PFSK-1 (cell line): ENCODE measurements around the gene NOX5.

Experiments used
- FOXP2 ChIP-seq: optimal IDR thresholded peaks from 2 replicates; pipeline ENCODE3; 2011; ENCODE audit warnings: borderline replicate concordance, control low read depth, inconsistent platforms; ENCODE audit not compliant: insufficient read depth; ENCODE audit errors: extremely low read length, extremely low read depth
- POLR2AphosphoS5 ChIP-seq: IDR thresholded peaks from 2 replicates; pipeline ENCODE4 v1.6.1; 2012; ENCODE audit warnings: low read depth, mild to moderate bottlenecking, control low read depth, low read length, moderate library complexity
- SIN3A ChIP-seq: IDR thresholded peaks from 2 replicates; pipeline ENCODE4 v1.6.1; 2012; ENCODE audit warnings: mild to moderate bottlenecking, low read length, moderate library complexity, borderline replicate concordance; ENCODE audit not compliant: insufficient read depth
- TAF1 ChIP-seq: IDR thresholded peaks from 2 replicates; pipeline ENCODE4 v1.6.1; 2012; ENCODE audit warnings: low read length, control low read depth, borderline replicate concordance; ENCODE audit not compliant: insufficient read depth
- TF ChIP-seq, protein P1 (sequence below), 2 experiments: IDR thresholded peaks; 2 replicates each; pipeline versions ENCODE4 v1.6.1 to v1.8.0; 2011 to 2012; ENCODE audit warnings: low read depth in 2 of 2, low read length in 2 of 2, control low read depth in 1 of 2, inconsistent platforms in 1 of 2, mild to moderate bottlenecking in 1 of 2, moderate library complexity in 1 of 2; ENCODE audit not compliant: insufficient read depth in 1 of 2

Gene NOX5

DNA sequence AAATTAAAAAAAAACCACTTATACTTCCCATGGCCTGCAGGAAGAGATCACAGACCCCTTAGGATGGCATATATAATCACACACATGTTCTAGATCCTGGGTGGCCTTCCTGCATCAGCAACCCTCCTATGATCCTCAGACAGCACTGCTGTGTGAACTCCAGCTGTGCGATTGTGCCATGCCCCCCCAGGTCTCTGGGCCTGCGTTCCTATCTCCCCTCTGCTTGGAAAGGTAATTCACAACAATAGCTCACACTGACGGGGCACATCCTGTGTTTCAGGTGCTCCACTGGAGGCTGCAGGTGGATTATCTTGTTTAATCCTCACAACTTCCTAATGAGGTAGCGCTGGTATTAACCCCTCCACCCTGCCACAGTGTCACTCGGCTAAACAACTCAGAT lies 74.8 kb downstream of the NOX5 start:
- no peak for TF ChIP-seq SIN3A
- TF ChIP-seq TAF1 = no peak
- TF ChIP-seq, protein P1, sequence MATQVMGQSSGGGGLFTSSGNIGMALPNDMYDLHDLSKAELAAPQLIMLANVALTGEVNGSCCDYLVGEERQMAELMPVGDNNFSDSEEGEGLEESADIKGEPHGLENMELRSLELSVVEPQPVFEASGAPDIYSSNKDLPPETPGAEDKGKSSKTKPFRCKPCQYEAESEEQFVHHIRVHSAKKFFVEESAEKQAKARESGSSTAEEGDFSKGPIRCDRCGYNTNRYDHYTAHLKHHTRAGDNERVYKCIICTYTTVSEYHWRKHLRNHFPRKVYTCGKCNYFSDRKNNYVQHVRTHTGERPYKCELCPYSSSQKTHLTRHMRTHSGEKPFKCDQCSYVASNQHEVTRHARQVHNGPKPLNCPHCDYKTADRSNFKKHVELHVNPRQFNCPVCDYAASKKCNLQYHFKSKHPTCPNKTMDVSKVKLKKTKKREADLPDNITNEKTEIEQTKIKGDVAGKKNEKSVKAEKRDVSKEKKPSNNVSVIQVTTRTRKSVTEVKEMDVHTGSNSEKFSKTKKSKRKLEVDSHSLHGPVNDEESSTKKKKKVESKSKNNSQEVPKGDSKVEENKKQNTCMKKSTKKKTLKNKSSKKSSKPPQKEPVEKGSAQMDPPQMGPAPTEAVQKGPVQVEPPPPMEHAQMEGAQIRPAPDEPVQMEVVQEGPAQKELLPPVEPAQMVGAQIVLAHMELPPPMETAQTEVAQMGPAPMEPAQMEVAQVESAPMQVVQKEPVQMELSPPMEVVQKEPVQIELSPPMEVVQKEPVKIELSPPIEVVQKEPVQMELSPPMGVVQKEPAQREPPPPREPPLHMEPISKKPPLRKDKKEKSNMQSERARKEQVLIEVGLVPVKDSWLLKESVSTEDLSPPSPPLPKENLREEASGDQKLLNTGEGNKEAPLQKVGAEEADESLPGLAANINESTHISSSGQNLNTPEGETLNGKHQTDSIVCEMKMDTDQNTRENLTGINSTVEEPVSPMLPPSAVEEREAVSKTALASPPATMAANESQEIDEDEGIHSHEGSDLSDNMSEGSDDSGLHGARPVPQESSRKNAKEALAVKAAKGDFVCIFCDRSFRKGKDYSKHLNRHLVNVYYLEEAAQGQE (IDR thresholded peaks at IDR 0.05; ENCODE audit: insufficient read depth in 1 of 2, low read depth in 2 of 2, low read length in 2 of 2) = no peak
- TF ChIP-seq POLR2AphosphoS5 = no peak
- no peak for TF ChIP-seq FOXP2

DNA sequence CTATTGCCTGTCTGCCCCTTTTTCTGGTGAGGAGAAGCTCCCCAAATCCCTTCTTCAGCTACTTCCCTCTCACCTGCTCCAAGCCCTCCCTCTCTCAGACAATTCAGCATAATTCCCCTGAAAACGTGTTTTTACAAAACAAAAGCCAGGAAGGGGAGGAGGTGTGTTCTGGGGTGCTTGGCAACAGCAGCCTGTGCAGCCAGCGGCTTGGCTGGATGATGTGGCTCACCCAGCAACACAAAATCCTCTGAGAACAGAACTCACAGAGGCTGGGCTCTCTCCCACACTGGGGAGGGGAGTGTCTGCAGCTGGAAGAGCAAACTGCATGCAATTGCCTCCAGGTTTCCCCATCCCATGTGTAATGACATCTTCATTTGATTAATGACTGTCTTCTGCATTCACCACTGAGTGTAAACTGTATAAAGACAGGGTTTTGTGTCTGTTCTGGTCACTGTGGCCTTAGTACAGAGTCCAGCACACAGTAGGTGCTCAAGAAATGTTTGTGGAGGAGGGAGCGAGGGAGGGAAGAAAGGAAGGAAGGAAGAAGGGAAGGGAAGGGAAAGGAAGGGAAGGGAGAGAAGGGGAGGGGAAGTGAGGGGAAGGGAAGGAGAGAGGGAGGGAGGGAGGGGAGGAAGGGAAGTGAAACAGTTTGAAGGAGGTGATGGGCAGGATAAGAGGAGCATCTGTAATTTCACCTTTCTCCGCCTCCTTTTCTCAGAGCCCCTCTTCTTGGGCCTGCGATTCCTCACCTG lies 75.9 kb downstream of the NOX5 start:
- no peak for TF ChIP-seq TAF1
- no peak for TF ChIP-seq SIN3A
- TF ChIP-seq, protein P1 (IDR thresholded peaks at IDR 0.05; ENCODE audit: insufficient read depth in 1 of 2, low read depth in 2 of 2, low read length in 2 of 2) = no peak
- no peak for TF ChIP-seq FOXP2
- no peak for TF ChIP-seq POLR2AphosphoS5

DNA sequence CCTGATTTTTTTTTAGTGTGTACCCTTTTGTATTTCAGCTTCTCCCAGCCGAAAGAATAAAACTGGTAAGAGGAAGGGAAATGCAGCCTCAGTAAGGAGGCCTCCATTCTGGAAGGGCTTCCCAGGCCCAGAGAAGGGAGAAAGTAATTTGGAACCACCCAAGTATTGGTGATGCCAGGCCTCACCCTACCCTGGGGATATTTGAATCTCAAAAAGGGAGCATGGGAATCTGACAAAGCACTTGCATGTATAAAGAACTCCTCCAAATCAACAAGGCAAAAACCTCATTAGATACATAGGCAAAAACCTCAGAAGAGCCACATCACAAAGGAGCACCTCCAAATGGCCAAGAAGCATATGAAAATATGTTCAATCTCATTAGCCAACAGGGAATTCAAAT lies 77.2 kb downstream of the NOX5 start:
- TF ChIP-seq FOXP2 (no peak), POLR2AphosphoS5 (no peak), TAF1 (no peak), SIN3A (no peak)
- TF ChIP-seq, protein P1 (IDR thresholded peaks at IDR 0.05; ENCODE audit: insufficient read depth in 1 of 2, low read depth in 2 of 2, low read length in 2 of 2) = no peak

DNA sequence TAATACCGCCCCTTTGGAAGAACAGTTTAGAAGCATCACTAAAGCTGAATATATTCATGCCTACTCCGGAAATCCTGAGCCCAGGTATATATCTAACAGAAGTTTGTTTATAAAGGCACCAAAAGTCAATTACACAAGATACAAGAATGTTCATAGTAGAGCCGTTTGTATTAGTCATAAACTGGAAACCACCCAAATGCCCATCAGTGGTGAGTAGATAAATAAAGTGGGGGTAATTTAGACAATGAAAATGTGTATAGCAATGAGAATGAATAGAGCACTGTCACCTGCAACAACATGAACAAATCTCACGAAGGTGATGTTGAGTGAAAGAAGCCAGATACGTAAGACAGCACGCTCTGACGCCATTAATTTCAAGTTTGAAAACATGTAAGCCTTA lies 77.7 kb downstream of the NOX5 start:
- no peak for TF ChIP-seq SIN3A
- TF ChIP-seq FOXP2 = no peak
- TF ChIP-seq POLR2AphosphoS5 = no peak
- TF ChIP-seq, protein P1 (IDR thresholded peaks at IDR 0.05; ENCODE audit: insufficient read depth in 1 of 2, low read depth in 2 of 2, low read length in 2 of 2) = no peak
- TF ChIP-seq TAF1 = no peak
